OCI-LY1 (cell line): ENCODE data around the gene SLC19A2.

Experiments
- H2AFZ ChIP-seq: fragments of 200-600 bp; sonication (generic), shearing (Covaris generic); 2 replicates; pipeline ENCODE4 v1.6.0; 2014; ENCODE audit warnings: antibody characterized with exemption, mild to moderate bottlenecking, low read length
- H3F3A ChIP-seq: fragments of 200-600 bp; sonication (generic), shearing (Covaris generic); 2 replicates; pipeline ENCODE4 v1.6.0; 2014; ENCODE audit warnings: mild to moderate bottlenecking, antibody characterized with exemption, low read length, moderate library complexity; ENCODE audit not compliant: insufficient read depth
- H3K27ac ChIP-seq: fragments of 200-600 bp; sonication (generic); 2 replicates; pipeline ENCODE4 v1.5.1; 2014; ENCODE audit warnings: low read length, mixed run types, mild to moderate bottlenecking, low read depth; ENCODE audit not compliant: poor library complexity, severe bottlenecking
- H3K27me3 ChIP-seq: fragments of 200-600 bp; sonication (generic); 2 replicates; pipeline ENCODE4 v1.6.0; 2014; ENCODE audit warnings: antibody characterized with exemption, mild to moderate bottlenecking, low read length, moderate library complexity; ENCODE audit not compliant: insufficient read depth
- H3K36me3 ChIP-seq: fragments of 200-600 bp; sonication (generic); 2 replicates; pipeline ENCODE4 v1.6.1; 2014; ENCODE audit warnings: mild to moderate bottlenecking, antibody characterized with exemption, low read length, moderate library complexity, mixed read lengths; ENCODE audit not compliant: insufficient read depth
- H3K4me1 ChIP-seq: fragments of 200-600 bp; sonication (generic); 2 replicates; pipeline ENCODE4 v1.5.1; 2014; ENCODE audit warnings: mild to moderate bottlenecking, low read length, moderate library complexity; ENCODE audit not compliant: insufficient read depth, severe bottlenecking
- H3K4me2 ChIP-seq: fragments of 200-600 bp; sonication (generic), shearing (Covaris generic); 2 replicates; pipeline ENCODE4 v1.6.1; 2014; ENCODE audit warnings: low read length
- H3K4me3 ChIP-seq: fragments of 200-600 bp; sonication (generic); 2 replicates; pipeline ENCODE4 v1.5.1; 2014; ENCODE audit warnings: low read length, low read depth, mild to moderate bottlenecking, mixed read lengths; ENCODE audit not compliant: poor library complexity, severe bottlenecking
- H3K79me2 ChIP-seq: fragments of 200-600 bp; shearing (Covaris generic); 2 replicates; pipeline ENCODE4 v1.6.1; 2016; ENCODE audit warnings: mixed run types, low read length, mixed read lengths; ENCODE audit not compliant: insufficient read depth
- H3K9ac ChIP-seq: fragments of 200-600 bp; sonication (generic), shearing (Covaris generic); 2 replicates; pipeline ENCODE4 v1.6.1; 2014; ENCODE audit warnings: mild to moderate bottlenecking, low read length, mixed read lengths
- H3K9me2 ChIP-seq: fragments of 200-600 bp; sonication (generic), shearing (Covaris generic); 2 replicates; pipeline ENCODE4 v1.6.1; 2014; ENCODE audit warnings: low read depth, mild to moderate bottlenecking, low read length, mixed read lengths
- H3K9me3 ChIP-seq: fragments of 200-600 bp; shearing (Covaris generic); 2 replicates; pipeline ENCODE4 v1.6.1; 2014; ENCODE audit warnings: low read length, mixed read lengths
- H4K20me1 ChIP-seq: fragments of 200-600 bp; sonication (generic), shearing (Covaris generic); 2 replicates; pipeline ENCODE4 v1.6.0; 2016; ENCODE audit warnings: mild to moderate bottlenecking, low read length; ENCODE audit not compliant: insufficient read depth
- EZH2 ChIP-seq: fragments of 200-600 bp; sonication (generic), shearing (Covaris generic); IDR thresholded peaks from 2 replicates; pipeline ENCODE4 v1.8.0; 2017; ENCODE audit warnings: borderline replicate concordance, mixed run types, mild to moderate bottlenecking, antibody characterized with exemption, low read length, moderate library complexity, mixed read lengths
- TF ChIP-seq, protein P1 (sequence below): fragments of 200-600 bp; sonication (generic), shearing (Covaris generic); IDR thresholded peaks from 2 replicates; pipeline ENCODE4 v1.5.1; 2017; ENCODE audit warnings: mild to moderate bottlenecking, antibody characterized with exemption, low read length, moderate library complexity, mixed read lengths

The SLC19A2 gene

DNA sequence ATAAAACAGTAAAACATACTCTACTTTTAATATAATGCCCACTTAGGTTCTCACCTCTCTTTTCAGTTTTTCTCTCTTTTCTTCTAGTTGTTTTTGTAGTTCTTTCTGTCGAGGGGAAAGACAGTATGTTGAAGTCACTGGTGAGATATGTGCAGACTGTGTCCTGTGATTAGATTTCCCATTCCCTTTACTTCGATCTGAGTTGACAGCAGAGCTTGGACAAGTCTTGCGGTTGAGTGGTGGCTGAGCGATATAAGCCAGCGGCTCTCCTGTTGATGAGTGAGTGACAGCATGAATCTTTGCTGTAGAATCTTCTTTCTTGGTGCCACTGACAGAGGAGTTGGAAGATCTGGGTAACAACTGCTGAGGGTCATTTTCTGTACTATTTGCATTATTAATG lies 64.4 kb downstream of the SLC19A2 start:
- no peaks in the 10 kb centered on the region for H3K27me3 ChIP-seq
- H3K79me2 ChIP-seq: no peaks in the 10 kb centered on the region
- H3K4me1 ChIP-seq: no peaks in the 10 kb centered on the region
- H3F3A ChIP-seq: no peaks in the 10 kb centered on the region
- no peaks in the 10 kb centered on the region for H4K20me1 ChIP-seq
- no peaks in the 10 kb centered on the region for H3K9me3 ChIP-seq
- TF ChIP-seq, protein P1, sequence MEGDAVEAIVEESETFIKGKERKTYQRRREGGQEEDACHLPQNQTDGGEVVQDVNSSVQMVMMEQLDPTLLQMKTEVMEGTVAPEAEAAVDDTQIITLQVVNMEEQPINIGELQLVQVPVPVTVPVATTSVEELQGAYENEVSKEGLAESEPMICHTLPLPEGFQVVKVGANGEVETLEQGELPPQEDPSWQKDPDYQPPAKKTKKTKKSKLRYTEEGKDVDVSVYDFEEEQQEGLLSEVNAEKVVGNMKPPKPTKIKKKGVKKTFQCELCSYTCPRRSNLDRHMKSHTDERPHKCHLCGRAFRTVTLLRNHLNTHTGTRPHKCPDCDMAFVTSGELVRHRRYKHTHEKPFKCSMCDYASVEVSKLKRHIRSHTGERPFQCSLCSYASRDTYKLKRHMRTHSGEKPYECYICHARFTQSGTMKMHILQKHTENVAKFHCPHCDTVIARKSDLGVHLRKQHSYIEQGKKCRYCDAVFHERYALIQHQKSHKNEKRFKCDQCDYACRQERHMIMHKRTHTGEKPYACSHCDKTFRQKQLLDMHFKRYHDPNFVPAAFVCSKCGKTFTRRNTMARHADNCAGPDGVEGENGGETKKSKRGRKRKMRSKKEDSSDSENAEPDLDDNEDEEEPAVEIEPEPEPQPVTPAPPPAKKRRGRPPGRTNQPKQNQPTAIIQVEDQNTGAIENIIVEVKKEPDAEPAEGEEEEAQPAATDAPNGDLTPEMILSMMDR: no peak
- TF ChIP-seq EZH2: no peak
- no peak overlapping the region for H3K27ac ChIP-seq
- no peaks in the 10 kb centered on the region; the same call in 1 of the 2 replicates for H3K9me2 ChIP-seq
- no peaks in the 10 kb centered on the region for H3K36me3 ChIP-seq
- no peak overlapping the region for H3K9ac ChIP-seq
- H3K4me2 ChIP-seq: no peak overlapping the region
- no peak overlapping the region for H3K4me3 ChIP-seq
- H2AFZ ChIP-seq: no peak overlapping the region

DNA sequence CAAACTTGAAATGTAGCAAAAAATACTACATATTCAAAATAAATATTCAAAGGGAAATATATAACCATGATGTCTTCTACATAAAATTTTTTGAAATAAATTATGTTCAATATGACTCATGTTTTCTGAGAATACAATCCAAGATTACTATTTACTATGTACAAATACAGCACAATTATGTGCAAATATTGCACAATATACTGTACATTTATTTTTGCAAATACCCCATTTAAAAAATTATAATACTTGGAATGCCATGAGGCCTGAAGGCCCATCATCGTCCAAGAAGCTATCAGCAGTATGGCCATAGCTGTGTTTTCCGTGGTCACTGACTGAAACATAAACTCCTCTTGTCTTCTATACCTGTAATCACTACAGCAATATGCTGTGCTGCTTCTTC lies 70.8 kb downstream of the SLC19A2 start:
- no peaks in the 10 kb centered on the region for H3F3A ChIP-seq
- H3K4me2 ChIP-seq: no peak overlapping the region
- no peak overlapping the region for H3K4me3 ChIP-seq
- H3K36me3 ChIP-seq: no peaks in the 10 kb centered on the region
- H3K27ac ChIP-seq: no peak overlapping the region
- H3K27me3 ChIP-seq: no peaks in the 10 kb centered on the region
- H3K79me2 ChIP-seq: no peaks in the 10 kb centered on the region
- H3K4me1 ChIP-seq: no peaks in the 10 kb centered on the region
- TF ChIP-seq, protein P1: no peak
- no peak for TF ChIP-seq EZH2
- no peaks in the 10 kb centered on the region for H4K20me1 ChIP-seq
- no peak overlapping the region for H3K9ac ChIP-seq
- H3K9me3 ChIP-seq: no peaks in the 10 kb centered on the region
- no peak overlapping the region for H2AFZ ChIP-seq
- no peaks in the 10 kb centered on the region for H3K9me2 ChIP-seq
